Right lobe of liver (tissue), 6 donors: Measurements from ENCODE around the gene ANKS1B. TPM values are rescaled to one million over a fixed set of nuclear protein-coding genes. Genes with fewer than 3 reads are reported as not detected.

Source experiments
- ATAC-seq, 4 donors: fragments of 200-7000 bp; cut with Tn5 transposase; one replicate each; pipeline ENCODE4 v1.9.1; 2020; ENCODE audit warnings: mild to moderate bottlenecking in 4 of 4, moderate library complexity in 4 of 4
- DNase-seq, 3 donors: peaks; one replicate each; pipeline ENCODE4 v3.0.0-alpha.2; 2020
- H3K27ac ChIP-seq, 3 donors: fragments of 200-600 bp; one replicate each; pipeline ENCODE4 v1.8.0; 2022
- H3K27me3 ChIP-seq, 2 donors: fragments of 200-600 bp; one replicate each; pipeline ENCODE4 v1.8.0; 2022
- H3K36me3 ChIP-seq, 4 donors: fragments of 200-600 bp; sonication (generic) in 1 of 4; one replicate each; pipeline versions ENCODE4 v1.5.1 to v1.8.0; 2017 to 2022; ENCODE audit warnings: control low read depth in 1 of 4
- H3K4me1 ChIP-seq, 4 donors: fragments of 200-600 bp; sonication (generic) in 1 of 4; one replicate each; pipeline versions ENCODE4 v1.5.1 to v1.8.0; 2017 to 2022; ENCODE audit warnings: control low read depth in 1 of 4
- H3K4me3 ChIP-seq, 3 donors: fragments of 200-600 bp; one replicate each; pipeline ENCODE4 v1.8.0; 2022
- H3K9me3 ChIP-seq, 4 donors: fragments of 200-600 bp; sonication (generic) in 1 of 4; one replicate each; pipeline versions ENCODE4 v1.5.1 to v1.8.0; 2017 to 2022; ENCODE audit warnings: control low read depth in 1 of 4
- CTCF ChIP-seq, 4 donors: fragments of 200-600 bp in 3 of 4; fragments of 450-650 bp in 1 of 4; IDR thresholded peaks; one replicate each; pipeline versions ENCODE4 v1.5.1 to v1.8.0; 2016 to 2022; ENCODE audit warnings: antibody characterized with exemption in 4 of 4, mild to moderate bottlenecking in 2 of 4
- POLR2A ChIP-seq: fragments of 450-650 bp; IDR thresholded peaks from one replicate; pipeline ENCODE4 v1.6.1; 2017; ENCODE audit warnings: antibody characterized with exemption, mild to moderate bottlenecking
- WGBS: methylation state at CpG from one replicate; pipeline ENCODE4 v1.1.6; 2018; ENCODE audit warnings: low coverage, low lambda C conversion rate; ENCODE audit not compliant: insufficient coverage; ENCODE audit errors: missing lambda C conversion rate; 5-methylcytosine and 5-hydroxymethylcytosine counted together
- intact Hi-C, 2 donors: fragments of 100-400 bp; cut with DNase I; formaldehyde crosslinking; loops; one replicate each; pipeline versions ENCODE4 v1.11.2 to v1.14.1; 2022
- total RNA-seq, 6 experiments: library from RNA; depleted of rRNA in 2 of 6; stranded (reverse); fragments of >200 nt in 2 of 6; fragmentation: NEBNext Ultra II Directional in 3 of 6; extraction: Animal tissue kit (Norgen Biotek cat#: 25700) in 3 of 6; gene quantifications; one replicate each; pipeline versions ENCODE4 v1.1.0 to v1.2.4, GENCODE V29; 2016 to 2023
- donor health status: DM: no; HTN: yes; CAD: no.
- donor health status: DM: no; HTN: no; CAD: no.
- donor health status: DM: no; HTN: no; CAD: no.
- donor health status: DM: no; HTN: yes; CAD: no.
- donor health status: DM: no; HTN: yes; CAD: no.

Gene ANKS1B
- total RNA-seq, 6 experiments from 2014 or later: 0.17 to 1.9 (median 0.44) TPM; not detected in 1

- H3K9me3 ChIP-seq: no peaks in the 10 kb centered on the region
- intact Hi-C loops: no loop called here
- no peaks in the 10 kb centered on the region for H3K4me1 ChIP-seq
- WGBS: 79% methylated on average over 7 of the region's 7 CpGs
- no peaks in the 10 kb centered on the region for H3K36me3 ChIP-seq
- no peak for DNase-seq
- TF ChIP-seq POLR2A (no peak), CTCF (IDR thresholded peaks at IDR 0.05) (no peak)
- no peak overlapping the region for H3K27ac ChIP-seq
- ATAC-seq: no peak
- no peaks in the 10 kb centered on the region for H3K27me3 ChIP-seq
- no peak overlapping the region for H3K4me3 ChIP-seq
Observed at GRCh38 chr12:98830657-98831056, 1154.1 kb downstream of the ANKS1B start.

GRCh38 chr12:98828802-98829600 is 1155.7 kb downstream of the ANKS1B start:
- no peaks in the 10 kb centered on the region for H3K9me3 ChIP-seq
- H3K27me3 ChIP-seq: no peaks in the 10 kb centered on the region
- 67% methylated on average over 7 of the region's 8 CpGs for WGBS
- intact Hi-C loops: no loop called here
- ATAC-seq: peak in 1 of 4 donors; percentile 26
- H3K27ac ChIP-seq: no peak overlapping the region
- H3K36me3 ChIP-seq: no peaks in the 10 kb centered on the region
- no peak overlapping the region for H3K4me3 ChIP-seq
- no peaks in the 10 kb centered on the region for H3K4me1 ChIP-seq
- DNase-seq: no peak
- TF ChIP-seq POLR2A (no peak), CTCF (IDR thresholded peaks at IDR 0.05) (no peak)

- Histone ChIP-seq H3K27ac (no peak overlapping the region), H3K27me3 (no peaks in the 10 kb centered on the region), H3K36me3 (no peaks in the 10 kb centered on the region), H3K9me3 (no peaks in the 10 kb centered on the region), H3K4me3 (no peak overlapping the region), H3K4me1 (no peaks in the 10 kb centered on the region)
- intact Hi-C loops: no loop called here
- no peak for ATAC-seq
- no peak for TF ChIP-seq POLR2A
- TF ChIP-seq CTCF (IDR thresholded peaks at IDR 0.05): no peak
- no peak for DNase-seq
- 76% methylated on average over 5 of the region's 5 CpGs for WGBS
Observed at GRCh38 chr12:98823012-98823411, 1161.7 kb downstream of the ANKS1B start.

GRCh38 chr12:98821866-98822265 is 1162.9 kb downstream of the ANKS1B start:
- Histone ChIP-seq H3K36me3 (no peaks in the 10 kb centered on the region), H3K27ac (no peak overlapping the region), H3K4me3 (no peak overlapping the region), H3K9me3 (no peaks in the 10 kb centered on the region), H3K4me1 (no peaks in the 10 kb centered on the region), H3K27me3 (no peaks in the 10 kb centered on the region)
- intact Hi-C loops: no loop called here
- DNase-seq: no peak
- ATAC-seq: no peak
- no peak for TF ChIP-seq POLR2A
- TF ChIP-seq CTCF (IDR thresholded peaks at IDR 0.05): no peak
- WGBS: 38% methylated on average over 2 of the region's 3 CpGs
